Activated CD4-positive, alpha-beta T cell treated with anti-CD3 and anti-CD28 coated beads for 1 hour (primary cell): ENCODE data around the gene HSD3B2.

Experiments
- DNase-seq: peaks from one replicate; pipeline ENCODE4 v3.0.0-alpha.2; 2020

Gene HSD3B2

GRCh38 chr1:119466445-119466844 is 51.5 kb downstream of the HSD3B2 start:
- no peak for DNase-seq

GRCh38 chr1:119467219-119467618 is 52.3 kb downstream of the HSD3B2 start:
- DNase-seq = no peak

- no peak for DNase-seq
Observed at GRCh38 chr1:119467857-119468668, 53.1 kb downstream of the HSD3B2 start.

- DNase-seq = no peak
Observed at GRCh38 chr1:119469741-119470140, 54.8 kb downstream of the HSD3B2 start.

- DNase-seq = no peak
Observed at GRCh38 chr1:119470377-119470776, 55.4 kb downstream of the HSD3B2 start.

- DNase-seq = no peak
Observed at GRCh38 chr1:119470958-119471357, 56.0 kb downstream of the HSD3B2 start.

- DNase-seq = no peak
Observed at GRCh38 chr1:119471566-119471965, 56.6 kb downstream of the HSD3B2 start.

GRCh38 chr1:119472080-119472818 is 57.3 kb downstream of the HSD3B2 start:
- no peak for DNase-seq
